GM18502 (cell line): ENCODE measurements around the gene ARHGDIA.

ENCODE experiments used
- ATAC-seq: cut with Tn5 transposase; IDR thresholded peaks from one replicate; pipeline ENCODE4 v1.9.1; 2021; ENCODE audit warnings: mild to moderate bottlenecking; ENCODE audit not compliant: unreplicated experiment, poor library complexity

Gene ARHGDIA

DNA sequence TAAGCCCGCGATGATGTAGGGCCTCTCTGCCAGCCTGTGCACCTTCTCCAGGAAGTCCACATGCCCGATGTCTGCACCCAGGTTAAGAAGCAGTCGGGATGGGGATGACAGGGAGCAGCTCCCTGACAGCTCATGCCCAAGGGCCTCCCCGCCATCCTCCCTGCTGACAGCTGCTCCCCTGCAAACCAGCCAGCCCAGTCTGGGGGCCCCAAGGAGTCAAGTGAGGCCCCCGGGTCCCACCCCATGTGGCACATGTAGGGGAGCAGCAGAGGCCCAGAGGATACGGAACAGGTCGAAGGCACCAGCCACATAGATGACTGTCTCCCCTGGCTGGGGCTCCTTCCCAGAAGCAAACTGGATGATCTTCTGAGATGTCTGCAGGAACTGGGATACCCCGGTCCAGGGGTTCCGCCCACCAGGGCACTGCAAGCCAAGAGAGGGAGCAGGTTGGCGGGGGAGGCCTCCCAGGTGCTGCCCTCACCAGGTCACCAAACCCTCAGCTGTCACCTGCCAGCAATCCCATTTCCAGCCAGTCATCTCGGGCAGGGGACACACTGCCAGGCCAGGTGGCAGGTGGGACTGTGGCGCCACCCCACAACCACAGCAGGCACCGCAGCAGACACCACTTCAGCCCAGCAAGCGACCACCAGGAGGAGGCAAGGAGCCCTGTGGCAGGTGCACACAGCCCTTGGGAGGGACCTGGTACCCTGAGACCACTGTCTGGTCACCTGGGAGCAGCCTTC, 35.5 kb upstream of the ARHGDIA start:
- ATAC-seq: no peak

DNA sequence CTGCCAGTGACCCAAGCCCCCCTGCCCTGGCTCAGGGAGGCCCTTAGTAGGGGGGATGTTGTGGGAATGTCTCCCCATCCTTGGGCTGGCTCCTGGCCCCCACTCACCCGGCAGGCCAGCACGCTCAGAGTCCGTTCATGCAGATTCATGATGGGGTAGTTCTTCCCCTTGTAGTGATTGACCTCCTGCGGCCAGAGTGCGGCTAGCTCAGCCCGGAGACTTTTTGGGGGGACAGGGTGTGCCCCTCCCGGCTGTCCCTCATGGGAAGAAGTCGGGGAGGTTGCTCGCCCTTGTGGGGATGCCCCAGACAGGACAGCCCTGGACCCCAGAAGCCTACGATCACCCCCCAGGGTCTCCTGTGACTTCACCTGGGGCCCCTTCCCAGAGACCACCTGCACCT, 34.9 kb upstream of the ARHGDIA start:
- no peak for ATAC-seq

DNA sequence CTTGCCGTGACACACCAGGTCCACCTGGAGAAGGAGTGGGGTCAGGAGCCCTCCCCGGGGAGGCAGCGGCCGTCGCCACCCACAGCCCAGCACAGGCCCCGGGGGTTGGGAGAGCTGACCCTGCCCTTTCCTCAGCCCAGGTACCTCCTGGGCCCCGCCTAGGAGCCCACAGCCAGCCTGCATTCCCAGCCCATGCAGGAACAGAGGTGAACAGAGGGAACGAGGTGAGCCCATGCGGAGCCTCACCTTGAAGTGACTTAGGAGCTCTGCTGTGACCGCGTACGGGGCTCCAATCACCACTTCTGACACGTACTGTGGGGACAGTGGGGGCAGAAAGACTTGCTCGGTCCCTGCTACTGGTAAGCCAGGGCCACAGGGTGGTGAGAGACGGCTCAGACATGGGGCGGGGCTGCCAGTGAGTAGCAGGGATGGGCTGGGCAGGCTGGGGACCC, 34.3 kb upstream of the ARHGDIA start:
- no peak for ATAC-seq

DNA sequence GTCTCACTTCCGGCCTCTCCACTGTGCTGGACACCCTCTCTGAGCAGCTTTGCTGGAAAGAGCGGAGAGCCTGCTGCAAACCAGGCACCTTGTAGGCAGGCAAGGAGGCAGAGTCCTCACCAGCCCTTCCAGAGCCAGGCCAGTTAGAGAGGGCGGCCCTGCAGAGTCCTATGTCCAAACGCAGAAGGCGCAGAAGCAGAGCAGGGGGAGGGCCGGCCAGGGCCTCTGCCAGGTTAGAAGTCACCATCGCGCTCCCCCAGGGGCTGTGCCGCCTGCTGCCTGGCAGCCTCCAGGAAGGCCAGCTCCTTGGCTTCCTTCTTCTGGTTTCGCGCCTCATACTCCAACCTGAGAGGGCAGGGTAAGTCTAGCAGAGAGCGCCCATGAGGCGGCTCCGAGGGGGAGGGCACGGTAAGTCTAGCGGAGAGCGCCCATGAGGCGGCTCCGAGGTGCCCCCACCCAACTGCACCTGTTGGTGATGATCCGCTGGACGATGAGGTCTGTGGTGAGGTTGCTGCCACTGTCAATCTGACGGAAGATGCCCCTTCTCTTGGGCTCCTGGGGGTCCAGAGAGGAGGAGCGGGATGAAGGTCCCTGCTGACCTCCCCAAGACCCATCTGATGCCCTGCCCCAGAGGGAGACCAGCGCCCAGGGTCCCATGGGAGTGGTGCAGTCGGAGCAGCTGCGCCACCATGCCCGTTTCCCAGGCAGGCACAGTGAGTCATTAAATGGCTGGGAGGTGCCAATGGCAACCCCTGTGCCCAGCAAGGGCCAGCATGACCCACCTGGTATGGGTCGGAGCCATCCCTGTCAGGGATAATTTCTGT, 33.7 kb upstream of the ARHGDIA start:
- ATAC-seq: no peak

DNA sequence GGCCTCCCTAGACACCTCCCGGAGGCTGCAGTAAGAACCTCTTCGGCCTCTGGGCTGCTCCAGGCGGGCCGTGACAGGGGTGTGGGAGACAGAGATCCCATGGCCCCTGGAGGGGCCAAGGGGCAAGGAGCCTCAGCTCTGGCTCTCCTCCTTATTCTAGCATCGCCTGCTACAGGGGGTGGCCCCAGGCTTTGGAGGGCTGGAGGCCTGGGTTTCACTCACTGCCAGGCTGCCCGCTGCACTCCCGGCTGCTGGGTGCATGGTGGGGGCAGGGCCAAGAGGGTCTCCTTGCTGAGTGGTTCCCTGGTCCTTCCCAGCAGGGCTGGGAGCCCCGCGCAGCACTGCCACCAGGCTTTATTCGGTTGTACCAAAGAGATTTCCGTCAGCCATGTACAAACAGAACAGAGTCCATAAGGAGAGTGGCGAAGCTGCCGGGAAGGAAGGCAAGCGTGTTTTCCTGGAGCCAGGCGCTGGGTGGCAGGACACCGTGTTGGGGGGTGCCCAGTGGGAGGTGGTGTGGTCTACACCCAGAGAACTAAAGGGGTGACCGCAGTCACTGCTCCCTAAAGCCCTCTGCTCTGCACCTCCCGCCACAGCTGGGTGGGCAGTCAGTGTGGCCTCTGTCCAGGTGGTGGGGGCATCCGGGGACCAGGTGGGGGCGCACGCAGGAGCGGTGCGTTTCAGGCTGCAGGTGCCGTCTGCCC, 32.9 kb upstream of the ARHGDIA start:
- ATAC-seq: no peak

DNA sequence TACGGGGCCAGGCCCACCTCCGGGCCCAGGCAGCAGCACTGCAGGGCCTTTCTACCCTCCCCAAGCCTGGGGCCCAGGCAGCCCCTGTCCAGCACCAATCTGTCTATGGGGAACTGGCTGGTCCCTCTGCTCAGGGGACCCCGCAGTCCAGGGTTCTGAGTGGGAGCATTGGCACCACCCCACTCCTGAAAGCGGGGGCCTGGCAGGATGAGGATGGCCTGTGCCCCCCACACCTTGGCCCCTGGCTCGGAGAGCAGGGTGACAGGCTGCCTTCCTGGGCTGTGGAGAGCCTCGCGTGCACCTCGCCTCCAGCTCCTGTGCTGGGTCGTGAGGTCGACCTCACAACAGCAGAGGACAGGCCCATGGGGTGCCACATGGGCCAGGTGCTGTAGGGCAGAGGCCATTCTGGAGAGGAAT, 32.3 kb upstream of the ARHGDIA start:
- no peak for ATAC-seq

DNA sequence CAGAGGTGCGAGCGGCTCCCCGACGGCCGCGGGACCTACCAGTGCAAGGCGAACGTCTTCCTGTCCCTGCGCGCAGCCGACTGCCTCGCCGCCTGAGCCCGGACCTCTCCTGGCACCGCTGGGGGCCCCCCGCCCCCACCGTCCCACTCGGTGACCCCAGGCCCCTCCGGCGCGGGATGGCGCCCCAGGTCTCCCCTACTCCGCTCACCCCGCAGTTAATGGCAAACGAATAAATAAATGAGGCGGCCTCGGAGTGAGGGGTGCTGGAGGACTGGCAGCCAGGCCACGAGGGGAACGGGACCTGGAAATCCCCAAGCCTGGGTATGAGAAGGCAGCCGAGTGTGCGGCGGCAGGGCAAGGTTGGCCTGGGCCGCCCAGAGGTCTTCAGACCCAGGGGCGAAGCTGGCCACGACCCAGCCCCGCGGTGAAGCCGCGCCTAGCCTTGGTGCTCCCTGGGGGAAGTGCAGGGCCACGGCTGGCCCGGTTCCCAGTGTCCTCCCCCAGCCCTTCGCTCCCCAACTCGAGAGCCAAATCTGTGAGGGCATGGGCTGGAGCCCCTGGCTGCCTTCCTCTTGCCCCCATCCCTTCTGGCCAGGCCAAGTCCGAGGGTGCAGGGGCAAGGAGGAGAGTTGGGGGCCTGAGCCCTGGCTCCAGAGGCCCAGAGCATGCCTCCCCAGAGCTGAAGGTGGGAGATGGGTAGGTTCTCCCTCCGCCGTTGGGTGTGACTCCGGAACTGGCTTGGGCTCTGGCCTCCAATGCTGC, 31.7 kb upstream of the ARHGDIA start:
- no peak for ATAC-seq

DNA sequence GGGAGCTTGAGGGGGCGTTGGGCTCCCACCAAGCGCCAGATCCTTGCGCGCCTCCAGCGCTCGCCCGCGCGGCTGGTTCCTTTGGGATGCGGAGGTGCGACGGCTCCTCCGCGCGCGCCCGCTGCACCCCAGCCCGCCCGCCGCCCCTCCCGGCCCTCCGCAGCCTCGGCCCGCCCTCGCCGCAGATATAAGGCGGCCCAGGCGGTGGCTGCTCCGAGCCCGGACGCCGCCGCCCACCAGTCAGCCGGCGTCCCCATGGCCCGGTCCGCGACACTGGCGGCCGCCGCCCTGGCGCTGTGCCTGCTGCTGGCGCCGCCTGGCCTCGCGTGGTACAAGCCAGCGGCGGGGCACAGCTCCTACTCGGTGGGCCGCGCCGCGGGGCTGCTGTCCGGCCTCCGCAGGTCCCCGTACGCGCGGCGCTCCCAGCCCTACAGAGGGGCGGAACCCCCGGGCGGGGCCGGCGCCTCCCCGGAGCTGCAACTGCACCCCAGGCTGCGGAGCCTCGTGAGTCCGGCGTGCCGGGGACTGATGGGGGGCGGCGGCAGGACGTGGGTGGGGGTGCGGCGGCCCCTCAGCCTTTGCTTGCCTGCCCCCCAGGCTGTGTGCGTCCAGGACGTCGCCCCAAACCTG, 31.0 kb upstream of the ARHGDIA start, which contains the start of gene NPB:
Gene NPB, plus strand, starts transcription at position 216 of the 630 bp plus-strand sequence. Its CDS starts 40 bp downstream, at position 256.
- no peak for ATAC-seq

DNA sequence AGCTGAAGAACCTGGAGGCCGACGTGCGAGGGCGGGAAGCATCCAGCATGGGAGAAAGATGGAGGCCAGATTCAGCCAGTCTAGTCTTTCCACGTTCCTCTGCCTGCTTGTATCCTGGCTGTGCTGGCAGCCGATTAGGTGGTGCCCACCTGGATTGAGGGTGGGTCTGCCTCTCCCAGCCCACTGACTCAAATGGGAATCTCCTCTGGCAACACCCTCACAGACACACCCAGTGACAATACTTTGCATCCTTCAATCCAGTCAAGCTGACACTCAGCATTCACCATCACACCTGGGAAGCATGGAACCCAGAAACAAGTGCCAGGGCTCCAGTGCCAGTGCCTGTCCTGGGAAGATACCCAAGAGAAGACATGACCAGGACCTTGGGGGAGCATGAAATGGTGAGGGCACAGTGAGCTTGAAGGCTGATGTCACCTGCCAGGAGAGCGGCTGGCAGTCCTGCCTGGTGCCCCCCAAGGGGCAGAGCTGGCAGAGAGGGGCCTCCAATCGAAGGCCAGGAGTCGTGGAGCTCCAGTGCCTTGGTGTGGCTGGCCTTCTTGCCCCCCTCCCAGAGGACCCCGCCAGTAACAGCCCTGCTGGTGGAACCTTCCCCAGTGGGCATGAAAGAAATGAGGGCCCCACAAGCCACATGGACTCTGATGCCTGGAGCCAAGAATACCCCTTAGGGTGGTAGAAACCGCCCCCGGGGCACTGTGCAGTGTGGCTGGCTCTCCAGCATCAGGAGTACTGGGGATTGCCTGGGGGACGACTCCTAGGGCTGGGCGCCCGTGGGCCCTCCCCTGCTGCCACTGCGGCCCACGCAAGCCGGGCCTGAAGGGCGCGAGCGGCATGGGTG, 30.3 kb upstream of the ARHGDIA start:
- no peak for ATAC-seq

DNA sequence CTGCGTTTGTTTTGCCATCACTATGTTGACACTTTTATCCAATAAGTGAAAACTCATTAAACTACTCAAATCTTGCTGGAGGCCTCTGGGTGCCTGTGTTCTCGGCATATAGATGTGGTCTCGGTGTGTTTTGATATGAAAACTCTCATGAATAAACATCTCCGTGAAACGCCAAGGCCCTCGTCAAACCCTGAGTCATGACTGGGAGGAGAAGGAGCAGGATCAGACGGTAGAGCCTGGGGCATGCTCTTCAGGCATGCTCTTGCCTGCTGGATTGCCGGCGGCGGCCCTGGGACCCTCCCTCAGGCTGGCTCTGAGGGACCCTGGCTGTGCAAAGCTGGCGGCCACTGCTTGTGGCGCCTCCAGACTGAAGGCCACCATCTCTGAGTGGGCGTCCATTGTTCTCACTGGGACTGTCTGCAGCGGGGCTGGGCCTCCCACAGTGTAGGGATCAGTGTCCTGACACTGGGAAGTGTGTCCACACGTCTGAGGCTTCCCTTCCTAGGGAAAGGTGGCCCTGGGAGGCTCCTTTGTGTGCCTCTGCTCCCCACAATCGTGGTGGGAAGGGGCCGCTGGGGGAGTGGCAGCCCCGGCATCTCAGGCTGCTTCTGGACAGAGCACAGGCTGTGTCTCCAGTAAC, 29.2 kb upstream of the ARHGDIA start:
- no peak for ATAC-seq

DNA sequence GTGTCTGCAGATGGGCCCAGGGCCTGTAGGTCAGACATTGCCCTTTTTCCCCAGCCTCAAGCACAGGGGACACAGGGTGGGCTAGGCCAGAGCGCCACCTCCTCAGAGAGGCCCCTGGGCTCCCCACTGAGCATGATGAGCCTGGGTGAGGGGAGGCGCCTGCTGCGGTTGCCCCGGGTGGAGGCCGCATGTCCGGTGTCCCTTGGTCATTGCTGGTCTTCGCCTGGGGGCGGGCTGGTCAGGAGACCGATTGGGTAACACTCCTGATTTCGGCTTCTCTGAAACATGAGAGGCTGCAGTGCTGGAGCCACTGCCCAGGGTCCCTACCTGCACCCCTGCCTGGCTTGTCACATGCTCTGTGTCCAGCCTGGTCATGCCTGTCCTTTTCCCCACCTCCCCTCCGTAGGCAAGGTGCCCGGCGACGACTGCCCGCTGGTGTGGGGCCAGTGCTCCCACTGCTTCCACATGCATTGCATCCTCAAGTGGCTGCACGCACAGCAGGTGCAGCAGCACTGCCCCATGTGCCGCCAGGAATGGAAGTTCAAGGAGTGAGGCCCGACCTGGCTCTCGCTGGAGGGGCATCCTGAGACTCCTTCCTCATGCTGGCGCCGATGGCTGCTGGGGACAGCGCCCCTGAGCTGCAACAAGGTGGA, 28.5 kb upstream of the ARHGDIA start:
- ATAC-seq: no peak

DNA sequence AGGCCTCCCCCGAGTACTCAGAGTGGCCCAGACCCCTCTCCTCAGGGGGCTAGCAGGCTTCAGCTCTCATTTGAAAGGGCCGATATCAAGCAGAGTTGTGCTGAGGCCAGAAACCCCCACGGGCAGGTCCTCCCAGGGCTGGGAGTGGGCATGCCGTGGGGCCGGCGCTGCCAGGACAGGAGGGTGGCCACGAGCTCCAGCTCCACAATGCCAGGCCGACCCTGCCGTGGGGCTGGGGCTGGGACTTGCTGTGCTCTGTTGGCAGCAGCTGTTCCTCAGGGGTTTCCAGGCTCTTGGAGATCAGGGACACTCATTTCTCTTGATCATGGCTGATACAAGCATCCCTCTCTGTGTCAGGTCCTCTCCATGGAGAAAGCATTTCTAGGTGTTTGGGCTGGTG, 27.7 kb upstream of the ARHGDIA start:
- no peak for ATAC-seq

DNA sequence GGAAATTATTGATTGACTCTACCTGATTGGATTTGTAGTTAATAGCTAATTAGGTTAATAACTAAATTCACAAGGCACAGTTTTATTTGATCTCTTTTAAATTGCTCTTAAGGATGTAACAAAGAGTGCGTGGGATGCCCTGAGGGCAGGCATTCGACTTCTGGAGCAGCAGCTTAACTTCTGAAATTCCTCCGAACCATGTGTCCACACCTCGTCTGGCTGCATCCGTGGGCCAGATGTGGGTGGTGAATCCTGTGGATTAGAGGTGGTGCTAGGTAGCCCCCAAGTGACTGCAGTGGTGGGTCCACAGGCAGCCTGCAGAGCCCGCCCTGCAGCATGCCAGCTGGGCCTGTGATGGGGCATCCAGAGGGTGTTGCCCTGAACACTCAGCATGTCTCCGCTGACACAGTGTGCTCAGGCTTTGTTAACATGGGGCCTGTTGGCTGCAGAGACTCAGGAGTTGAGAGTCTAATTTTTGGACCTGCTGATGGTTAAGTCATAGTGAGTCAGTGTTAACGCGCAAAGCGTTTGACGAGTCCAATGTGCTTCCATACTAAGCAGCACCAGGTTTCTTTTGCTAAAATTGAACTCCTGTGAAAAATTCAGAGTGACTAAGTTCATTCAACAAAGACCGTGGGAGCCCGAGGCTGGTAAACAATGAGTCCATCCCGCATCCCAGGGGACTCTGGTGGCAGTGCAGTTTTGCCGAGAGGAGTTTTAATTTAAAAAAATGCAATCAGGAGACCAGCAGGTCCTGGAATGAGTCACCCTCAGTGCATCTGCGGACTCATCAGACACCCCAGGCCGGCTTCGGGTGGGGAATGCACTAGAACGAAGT, 27.1 kb upstream of the ARHGDIA start:
- ATAC-seq: no peak

DNA sequence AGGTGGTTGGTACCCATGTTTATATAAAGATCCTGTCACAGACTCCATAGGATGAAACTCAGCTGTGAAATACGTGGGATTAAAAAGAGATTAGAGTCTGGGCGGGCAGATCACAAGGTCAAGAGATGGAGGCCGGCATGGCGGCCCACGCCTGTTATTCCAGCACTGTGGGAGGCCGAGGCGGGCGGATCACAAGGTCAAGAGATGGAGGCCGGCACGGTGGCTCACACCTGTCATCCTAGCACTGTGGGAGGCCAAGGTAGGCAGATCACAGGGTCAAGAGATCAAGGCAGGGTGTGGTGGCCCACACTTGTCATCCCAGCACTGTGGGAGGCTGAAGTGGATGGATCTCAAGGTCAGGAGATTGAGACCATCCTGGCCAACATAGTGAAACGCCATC, 24.3 kb upstream of the ARHGDIA start:
- no peak for ATAC-seq

DNA sequence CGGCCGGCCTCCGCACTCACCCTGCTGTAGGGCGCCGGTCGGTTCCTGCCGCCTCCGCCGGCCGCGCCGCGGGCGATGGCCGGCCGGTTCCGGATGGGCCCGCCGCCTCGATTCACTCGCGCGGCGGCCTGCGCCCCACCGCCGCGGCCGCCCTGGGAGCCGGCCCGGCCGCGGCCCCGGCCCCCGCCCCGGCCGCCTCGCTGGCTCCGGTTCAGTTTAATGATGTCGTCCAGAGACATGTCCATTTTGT, 20.1 kb upstream of the ARHGDIA start:
- peak; percentile 31 for ATAC-seq

DNA sequence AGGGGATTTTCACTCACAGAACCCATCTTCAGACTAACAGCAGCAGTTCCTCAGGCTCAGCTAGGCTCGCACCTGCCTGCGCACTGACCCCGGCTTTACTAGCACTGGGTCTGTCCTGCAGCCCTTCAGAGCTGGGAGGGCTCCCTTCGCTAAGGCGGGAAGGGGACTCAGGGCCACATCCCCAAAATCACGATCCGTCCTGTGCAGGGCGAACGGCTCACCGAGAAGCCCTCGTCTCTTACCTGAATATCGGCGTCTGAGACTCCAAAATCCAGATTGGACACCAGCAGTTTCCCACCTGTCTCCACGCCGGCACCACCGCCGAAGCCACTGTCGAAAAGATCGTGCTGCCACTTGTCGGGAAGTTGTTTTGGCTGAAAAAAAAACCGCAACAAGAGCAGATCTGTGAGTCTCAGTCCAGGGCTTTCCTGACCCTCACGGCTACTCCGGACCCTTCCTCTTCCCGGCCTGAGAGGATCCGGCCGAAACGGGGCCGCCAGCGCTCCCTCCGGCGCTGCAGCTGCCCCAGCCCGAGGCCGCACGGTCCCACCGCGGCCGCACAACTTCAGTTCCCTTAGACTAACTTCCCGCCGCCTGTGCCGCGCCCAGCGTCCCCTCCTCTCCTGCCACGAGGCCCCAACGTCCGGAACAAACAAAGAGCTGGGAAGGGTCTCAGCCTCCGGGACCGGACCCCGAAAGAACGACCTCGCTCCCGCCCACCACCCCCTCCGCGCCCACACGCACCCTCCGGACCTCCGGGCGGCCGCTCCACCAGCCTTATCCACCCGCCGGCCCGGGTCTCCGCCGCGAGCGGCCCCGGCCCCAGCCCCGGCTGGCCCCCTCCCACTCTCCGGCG, 19.5 kb upstream of the ARHGDIA start:
- ATAC-seq: no peak
